HG02642 (cell line): ENCODE measurements around the gene IQGAP1.
"Not testable (repeated sequence)": the region's sequence is repeated elsewhere in the genome, so short reads cannot be mapped to it uniquely, and the experiment has no call there.

ENCODE experiments used
- ATAC-seq: cut with Tn5 transposase; IDR thresholded peaks from one replicate; pipeline ENCODE4 v1.9.1; 2021; ENCODE audit warnings: mild to moderate bottlenecking; ENCODE audit not compliant: unreplicated experiment, poor library complexity

IQGAP1 gene

DNA sequence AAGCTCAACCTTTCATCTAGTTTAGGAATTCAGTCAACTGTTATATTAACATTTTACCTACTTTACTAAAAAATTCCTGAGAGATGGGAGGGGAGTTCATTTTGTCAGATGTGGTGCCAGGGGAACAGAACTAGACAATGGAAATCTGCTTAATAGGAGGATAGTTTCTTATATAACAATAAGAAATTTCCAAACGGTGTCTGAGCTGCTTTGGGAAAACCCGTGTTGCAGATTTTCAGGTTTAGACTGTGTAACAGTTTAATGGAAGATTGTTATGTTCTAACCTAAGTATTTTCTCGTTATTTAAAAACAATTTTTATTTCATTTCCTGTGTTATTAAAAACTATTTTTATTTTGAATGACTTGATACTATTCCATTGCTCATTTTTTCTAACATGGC, 19.3 kb downstream of the IQGAP1 start:
- ATAC-seq, result no peak

DNA sequence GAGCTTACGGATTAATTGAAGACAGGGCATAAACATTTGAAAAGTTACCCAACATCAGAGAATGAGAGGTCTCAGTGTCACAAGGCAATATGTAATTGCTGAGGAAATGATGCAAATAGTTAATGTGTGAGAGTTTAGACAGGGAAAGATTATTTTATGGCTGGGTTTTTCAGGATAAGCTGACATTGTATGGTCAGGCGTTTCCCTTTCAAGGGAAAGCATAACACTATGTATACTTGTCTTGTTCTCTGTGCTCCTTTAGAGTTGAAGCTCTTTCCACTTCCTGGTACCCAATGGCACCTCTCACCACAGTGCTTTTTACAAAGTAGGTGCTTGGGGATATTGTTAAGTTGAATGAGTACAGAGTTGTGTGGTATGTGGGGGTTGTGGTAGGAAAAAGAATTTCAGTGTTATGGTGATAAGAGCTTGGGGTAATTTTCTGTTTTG, 19.9 kb downstream of the IQGAP1 start:
- no peak for ATAC-seq

DNA sequence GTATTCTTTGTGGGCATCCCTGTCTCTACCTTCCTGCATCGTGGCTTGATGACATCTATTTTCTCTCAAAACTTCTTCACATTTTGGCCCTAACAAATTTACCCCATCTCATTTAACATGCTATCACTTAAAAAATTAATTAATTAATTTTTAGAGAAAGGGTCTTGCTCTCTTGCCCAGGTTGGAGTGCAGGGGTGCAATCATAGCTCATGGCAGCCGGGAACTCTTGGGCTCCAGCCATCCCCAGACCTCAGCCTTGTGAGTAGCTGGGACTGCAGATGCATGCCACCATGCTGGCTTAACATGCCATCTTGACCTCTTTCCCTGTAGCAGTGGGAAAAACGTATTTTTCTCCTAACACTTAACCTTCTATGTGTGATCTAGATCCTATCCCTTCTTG, 20.6 kb downstream of the IQGAP1 start:
- ATAC-seq, result no peak

DNA sequence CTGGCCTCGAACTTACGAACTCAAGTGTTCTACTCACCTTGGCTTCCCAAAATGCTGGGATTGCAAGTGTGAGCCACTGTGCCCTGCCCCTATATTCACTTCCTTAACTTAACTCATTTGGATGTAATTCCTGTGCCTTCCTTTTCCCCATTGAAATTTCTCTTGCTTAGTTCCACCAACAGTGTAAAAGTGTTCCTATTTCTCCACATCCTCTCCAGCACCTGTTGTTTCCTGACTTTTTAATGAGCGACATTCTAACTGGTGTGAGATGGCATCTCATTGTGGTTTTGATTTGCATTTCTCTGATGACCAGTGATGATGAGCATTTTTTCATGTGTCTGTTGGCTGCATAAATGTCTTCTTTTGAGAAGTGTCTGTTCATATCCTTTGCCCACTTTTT, 21.5 kb downstream of the IQGAP1 start:
- not testable (repeated sequence) for ATAC-seq

DNA sequence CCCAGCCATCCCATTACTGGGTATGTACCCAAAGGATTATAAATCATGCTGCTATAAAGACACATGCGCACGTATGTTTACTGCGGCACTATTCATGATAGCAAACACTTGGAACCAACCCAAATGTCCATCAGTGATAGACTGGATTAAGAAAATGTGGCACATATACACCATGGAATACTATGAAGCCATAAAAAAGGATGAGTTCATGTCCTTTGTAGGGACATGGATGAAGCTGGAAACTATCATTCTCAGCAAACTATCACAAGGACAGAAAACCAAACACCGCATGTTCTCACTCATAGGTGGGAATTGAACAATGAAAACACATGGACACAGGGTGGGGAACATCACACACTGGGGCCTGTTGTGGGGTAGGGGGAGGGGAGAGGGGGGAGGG, 22.3 kb downstream of the IQGAP1 start:
- ATAC-seq, result not testable (repeated sequence)

DNA sequence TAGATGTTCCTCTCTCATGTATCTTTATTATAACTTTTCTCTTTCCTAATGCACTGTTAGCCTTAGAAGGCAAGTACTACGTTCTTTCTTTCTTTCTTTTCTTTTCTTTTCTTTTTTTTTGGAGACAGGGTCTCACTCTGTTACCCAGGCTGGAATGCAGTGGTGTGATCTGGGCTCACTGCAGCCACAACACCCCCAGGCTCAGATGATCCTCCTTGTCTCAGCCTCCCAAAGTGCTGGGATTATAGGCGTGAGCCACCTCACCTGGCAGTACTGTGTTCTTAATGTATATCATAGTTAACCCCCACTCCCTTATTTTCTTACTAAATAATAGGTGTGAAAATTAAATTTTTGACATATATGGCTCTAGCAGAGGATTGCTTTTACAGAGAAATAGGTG, 23.1 kb downstream of the IQGAP1 start:
- ATAC-seq, result no peak

DNA sequence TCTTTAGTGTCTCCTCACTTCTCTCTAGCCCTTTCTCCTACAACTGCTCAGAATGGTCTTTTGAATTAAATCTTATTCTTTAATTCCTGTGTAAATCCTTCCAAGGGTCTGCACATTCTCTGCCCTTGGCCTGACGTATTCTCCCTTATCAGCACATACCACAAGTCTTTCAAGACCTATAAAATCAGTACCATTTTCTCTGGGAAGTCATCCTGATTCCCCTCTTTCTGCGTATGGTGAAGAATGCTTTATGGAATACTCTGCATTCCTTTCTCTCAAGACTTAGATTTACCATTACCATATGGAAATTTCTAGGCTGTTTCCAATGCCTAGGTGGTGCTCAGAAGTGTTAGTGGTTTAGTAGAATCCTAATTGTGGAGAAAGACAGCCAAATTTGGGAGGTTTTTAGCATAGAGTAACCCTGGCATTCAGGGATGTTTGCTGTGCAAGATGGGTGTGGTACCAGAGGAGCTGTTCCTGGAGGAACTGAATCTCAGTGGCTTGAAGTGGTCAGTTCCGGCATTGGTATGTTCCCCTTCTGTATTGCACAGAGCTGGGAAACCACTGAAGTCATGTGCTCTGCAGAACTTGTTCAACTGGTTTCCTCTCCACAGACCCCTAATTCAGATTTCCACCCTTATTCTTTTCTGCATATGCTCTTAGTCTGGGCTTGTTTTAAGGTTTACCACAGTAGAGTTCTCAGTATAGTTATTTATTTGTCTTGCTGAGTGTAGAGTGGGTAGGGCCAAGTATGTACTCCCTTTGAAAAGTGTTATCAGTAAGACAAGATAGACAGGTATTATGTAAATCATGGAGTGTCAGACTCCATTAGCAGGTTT, 24.5 kb downstream of the IQGAP1 start:
- ATAC-seq, result peak; percentile 85

DNA sequence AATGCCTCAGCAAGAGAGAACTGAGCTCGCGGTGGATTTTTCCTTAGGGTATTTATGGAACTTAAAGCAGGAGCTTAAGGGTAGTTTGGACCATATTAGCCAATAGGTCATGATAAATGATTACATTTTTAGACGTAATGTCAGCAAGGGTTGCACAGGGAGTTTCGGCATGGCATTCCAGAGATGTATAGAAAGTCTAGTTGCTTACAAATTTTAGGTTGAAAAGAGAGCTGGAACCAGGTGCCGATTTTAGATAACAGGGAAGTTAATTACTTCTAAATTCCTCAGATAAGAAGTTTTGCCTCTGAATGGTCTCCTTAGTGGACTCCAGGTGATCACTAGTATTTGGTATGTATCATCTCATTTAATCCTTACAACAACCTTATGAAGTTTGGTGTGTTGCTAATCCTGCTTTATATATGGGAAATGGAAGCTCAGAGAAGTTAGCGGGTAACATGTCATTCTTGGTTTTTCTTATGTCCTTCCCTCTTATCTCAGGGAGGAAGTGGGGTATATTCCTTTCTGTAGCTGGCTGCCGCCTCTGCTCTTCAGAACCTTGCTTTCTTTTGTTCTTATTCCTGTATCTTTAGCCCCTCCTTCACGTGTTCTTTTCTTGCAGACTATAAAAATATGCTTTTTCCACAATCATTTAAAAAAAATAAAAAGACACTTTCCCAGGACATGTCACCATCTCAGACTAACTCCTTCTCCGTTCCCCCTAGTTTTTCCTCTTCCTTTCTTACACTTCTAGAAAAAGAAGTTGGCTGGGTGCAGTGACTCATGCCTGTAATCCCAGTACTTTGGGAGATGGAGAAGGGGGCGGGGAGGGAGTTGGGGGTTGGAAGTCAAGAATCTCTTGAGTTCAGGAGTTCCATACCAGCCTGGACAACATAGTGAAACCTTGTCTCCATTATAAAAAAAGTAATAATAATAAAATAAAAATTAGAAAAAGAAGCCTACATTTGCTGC, 25.7 kb downstream of the IQGAP1 start:
- ATAC-seq, result no peak

DNA sequence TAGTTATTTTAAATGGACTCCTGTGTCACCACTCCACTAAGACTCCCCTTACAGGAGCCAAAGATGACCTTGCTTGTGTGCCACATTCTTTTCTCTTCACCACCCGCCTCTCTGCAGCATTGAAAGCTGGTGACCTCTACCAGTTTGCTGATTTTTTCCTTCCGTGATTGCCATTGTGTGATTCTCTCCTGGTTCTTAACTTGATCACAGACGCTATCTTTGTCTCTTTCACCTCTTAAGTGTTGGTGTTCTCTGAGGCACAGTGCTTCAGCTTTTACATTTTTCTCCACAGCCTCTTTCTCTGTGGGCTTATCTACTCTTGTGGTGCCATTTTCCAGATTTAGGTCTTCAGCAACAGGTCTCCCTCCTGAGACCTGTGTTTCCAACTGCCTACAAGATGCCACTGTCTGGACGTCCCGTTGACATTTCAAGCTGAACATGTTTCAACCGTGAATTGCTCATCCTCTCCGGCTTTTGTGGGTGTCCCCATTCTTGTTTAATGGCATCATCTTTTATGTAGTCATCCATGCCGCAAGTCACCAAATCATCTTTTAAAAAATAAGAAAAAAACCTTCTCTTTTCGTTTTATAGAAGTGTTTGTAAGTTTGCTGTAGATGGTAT, 26.5 kb downstream of the IQGAP1 start:
- no peak for ATAC-seq

DNA sequence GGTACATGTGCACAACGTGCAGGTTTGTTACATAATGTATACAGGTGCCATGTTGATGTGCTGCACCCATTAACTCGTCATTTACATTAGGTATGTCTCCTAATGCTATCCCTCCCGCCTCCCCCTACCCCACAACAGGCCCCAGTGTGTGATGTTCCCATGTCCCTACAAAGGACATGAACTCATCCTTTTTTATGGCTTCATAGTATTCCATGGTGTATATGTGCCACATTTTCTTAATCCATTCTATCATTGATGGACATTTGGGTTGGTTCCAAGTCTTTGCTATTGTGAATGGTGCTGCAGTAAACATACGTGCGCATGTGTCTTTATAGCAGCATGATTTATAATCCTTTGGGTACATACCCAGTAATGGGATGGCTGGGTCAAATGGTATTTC, 28.0 kb downstream of the IQGAP1 start:
- ATAC-seq, result not testable (repeated sequence)

DNA sequence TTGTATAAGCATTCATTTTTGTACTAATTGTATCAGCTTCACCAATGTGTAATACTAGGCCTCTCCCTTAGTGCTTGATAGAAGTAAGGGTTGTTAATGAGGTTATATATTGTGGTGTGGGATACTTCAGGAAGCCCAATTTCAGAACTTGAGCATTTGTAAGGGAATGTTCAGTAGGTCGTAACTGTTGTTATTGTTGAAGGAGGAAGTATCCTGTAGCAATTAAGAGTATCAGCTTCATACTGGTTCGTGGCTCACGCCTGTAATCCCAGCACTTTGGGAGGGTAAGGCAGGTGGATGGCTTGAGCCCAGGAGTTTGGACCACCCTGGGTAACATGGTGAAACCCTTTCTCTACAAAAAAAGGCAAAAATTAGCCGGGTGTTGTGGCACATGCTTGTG, 30.6 kb downstream of the IQGAP1 start:
- ATAC-seq, result no peak

DNA sequence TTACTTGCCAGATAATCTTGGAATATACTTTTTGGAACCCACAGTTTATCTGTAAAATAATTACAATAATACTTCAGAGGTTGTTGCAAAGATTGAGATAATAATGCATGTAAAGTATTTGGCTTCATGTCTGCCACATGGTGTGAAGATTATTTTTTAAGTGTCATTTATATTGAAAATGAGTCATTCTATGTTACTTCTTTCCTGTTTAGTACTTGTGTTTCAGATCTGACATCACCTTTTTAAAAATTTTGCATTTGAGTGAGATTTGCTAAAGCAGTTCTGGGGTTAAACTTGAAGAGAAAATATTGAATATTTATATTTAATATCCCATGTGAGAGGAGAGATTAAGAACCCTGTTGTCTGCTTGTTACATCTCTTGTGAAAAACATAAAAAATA, 31.2 kb downstream of the IQGAP1 start:
- ATAC-seq, result no peak

DNA sequence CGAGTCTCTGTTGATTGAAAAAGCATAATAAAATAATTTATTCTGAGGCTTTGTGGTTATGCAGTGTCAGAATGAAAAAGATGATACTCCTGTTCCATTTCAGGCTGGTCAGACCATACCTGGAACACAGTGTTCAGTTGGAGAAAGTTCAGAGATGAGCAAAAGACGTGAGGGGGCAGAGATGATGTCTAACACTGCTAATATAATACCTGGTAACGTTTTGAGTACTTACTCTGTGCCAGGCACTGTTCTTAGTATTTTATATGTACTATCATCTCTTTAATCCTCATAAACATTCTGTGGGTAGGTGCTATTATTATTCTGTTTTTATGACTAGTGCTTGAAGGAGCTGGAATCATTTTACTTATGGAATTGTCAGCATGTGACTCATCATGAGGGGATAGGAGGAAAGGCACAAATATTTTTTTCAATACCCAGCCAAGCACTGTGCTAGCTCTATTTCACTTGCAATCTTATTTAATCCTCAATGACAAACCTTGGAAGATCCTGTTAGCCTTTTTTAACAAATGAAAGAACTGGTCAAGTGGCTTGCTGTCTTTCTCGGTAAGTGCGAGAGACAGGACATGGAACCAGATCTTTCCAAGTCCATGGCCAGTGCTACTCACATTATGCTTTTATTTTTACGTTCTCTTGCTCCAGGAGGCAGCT, 31.8 kb downstream of the IQGAP1 start:
- peak; percentile 63 for ATAC-seq

DNA sequence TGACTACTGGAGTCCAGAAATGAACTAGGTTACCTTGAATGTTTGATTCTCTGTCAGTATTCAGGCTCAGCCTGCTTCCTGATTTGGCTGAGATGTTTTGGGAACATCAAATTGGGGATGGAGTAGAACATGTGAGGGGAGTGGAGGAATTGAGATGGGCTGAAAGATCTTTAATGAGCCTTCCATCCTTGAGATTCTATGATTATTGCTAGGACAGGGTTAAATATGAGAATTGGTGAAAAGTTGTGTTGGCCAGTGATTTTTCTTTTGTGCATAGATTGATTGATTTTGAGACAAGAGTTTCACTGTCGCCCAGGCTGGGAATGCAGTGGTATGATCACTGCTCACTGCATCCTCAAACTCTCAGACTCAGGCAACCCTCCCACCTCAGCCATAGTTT, 32.4 kb downstream of the IQGAP1 start:
- ATAC-seq, result no peak

DNA sequence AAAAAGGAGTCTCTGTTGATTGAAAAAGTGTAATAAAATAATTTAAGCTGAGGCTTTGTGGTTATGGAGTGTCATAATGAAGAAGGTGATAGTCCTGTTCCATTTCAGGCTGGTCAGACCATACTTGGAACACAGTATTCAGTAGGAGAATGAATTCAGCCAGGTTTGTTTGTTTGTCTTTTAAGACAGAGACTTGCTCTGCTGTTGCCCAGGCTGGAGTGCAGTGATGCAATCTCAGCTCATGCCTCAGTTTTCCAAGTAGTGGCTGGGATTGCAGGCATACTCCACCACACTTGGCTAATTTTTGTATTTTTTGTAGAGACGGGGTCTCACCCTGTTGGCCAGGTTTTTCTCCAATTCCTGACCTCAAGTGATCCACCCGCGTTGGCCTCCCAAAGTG, 33.5 kb downstream of the IQGAP1 start:
- ATAC-seq, result no peak

DNA sequence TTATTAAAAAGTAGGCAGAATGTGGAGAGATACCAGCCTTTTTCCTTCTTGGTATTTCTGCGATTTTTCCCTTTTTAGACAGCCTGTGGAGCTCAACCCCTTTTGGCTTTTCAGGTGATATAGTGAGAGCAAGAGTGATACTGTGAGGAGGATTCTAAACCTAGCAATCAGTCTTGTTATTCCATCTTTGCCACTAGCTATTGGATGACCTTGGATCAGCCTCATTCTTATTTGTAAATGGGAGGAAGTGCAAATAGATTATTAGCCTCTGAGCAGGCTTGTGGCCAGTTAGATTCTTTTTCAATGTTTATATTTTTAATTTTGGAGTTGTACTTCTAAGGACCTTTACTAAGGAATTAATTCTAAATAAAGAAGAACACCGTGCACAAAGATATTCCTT, 34.0 kb downstream of the IQGAP1 start:
- no peak for ATAC-seq

DNA sequence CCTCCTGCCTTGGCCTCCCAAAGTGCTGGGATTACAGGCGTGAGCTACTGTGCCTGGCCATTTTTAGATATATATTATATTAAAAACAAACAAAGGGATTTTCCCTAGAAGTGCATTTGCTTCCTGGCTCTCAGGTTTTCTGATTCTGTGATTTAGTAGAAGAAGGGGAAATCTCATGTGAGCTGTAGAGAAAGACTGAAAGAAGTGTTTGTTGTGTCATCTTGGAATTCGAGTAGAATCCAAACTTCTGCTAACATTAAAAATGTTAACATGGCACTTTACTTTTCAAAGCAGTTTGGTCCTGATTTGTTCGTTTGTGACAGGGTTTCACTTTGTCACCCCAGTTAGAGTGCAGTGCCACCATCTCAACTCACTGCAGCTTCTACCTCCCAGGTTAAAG, 34.9 kb downstream of the IQGAP1 start:
- ATAC-seq, result no peak

DNA sequence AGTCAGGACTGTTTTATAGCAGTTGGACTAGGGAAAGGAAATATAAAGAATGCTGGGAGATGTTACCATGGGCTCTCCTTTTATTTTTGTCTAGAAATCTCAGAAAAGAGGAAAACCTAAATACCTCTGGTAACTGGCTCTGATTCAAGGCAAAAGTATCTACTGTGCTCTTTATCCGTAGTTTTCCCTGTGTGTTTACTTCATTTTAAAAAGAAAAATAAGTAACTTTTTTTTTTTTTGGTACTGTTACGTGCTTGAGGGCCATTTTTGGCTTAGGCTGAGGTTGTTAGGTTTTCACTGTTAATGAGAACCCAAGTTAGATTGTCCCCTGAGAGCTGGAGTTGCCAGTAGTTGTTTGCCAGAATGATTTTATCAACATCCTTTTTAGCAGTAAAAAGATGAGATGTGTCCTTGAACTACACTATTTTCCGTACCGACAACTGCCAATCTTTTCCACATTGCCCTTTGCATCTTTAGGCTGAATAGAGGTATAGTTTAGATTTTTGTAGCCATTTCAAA, 35.8 kb downstream of the IQGAP1 start:
- ATAC-seq, result no peak

DNA sequence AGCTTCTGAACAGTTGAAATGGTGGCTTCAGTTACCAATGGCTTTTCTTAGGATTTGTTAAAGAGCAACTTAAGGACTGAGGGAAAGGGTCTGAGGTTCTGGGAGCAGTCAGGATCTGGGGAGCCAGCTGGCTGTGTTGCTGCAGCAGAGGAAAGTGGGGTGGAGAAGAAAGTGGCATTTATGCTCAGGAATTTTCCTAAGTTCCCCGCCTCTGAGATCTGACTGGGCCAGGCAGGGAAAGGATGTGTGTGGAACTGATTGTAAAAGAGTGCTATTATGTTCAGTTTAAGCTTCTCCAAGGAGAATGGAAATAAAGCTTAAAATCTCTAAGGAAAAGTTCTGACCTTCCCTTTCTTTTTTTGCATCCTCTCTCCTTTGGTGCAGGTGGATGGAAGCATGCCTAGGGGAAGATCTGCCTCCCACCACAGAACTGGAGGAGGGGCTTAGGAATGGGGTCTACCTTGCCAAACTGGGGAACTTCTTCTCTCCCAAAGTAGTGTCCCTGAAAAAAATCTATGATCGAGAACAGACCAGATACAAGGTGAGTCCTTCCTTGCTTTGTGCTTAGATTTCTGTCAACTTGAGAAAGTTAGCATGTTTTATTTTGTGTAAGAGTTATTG, 37.8 kb downstream of the IQGAP1 start:
- ATAC-seq, result no peak

DNA sequence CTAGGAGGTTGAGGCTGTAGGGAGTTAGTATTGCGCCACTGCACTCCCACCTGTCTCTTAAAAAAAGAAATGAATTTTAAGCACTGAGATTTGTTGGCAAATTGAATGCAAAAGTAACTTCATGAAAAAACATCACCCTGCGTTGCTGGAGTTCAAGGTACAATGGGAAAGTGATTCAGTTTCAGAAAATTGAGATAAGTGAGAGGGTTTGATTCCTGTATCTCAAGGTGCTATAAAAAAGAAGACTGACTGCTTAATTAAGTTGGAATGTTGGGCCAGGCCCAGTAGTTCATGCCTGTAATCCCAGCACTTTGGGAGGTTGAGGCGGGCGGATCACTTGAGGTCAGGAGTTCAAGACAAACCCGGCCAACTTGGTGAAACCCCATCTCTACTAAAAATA, 39.1 kb downstream of the IQGAP1 start:
- no peak for ATAC-seq
